ENCODE measurements around the gene DOC2A.
"Not testable (repeated sequence)": the region's sequence is repeated elsewhere in the genome, so short reads cannot be mapped to it uniquely, and the experiment has no call there.

Gene DOC2A

GRCh38 chr16:29961127-29961478 lies 49.7 kb downstream of the DOC2A start:
- Histone ChIP-seq H3K4me1 (ENCODE audit: control insufficient read depth, insufficient read depth, low read depth, low read length) (peaks cover 11% of the 10 kb centered on the region), H2BK5ac (ENCODE audit: low read depth, low read length, poor library complexity, severe bottlenecking) (no peak overlapping the region), H2AFZ (ENCODE audit: low read depth, low read length) (no peak overlapping the region), H3K36me3 (ENCODE audit: control insufficient read depth in 1 of 2, insufficient read depth in 2 of 2, low read depth in 1 of 2, low read length in 2 of 2) (peaks cover 4 to 17% of the 10 kb centered on the region in 2 experiments), H4K8ac (ENCODE audit: low read length) (peak overlapping the region; percentile 97), H3K27ac (ENCODE audit: low read length, poor library complexity, severe bottlenecking) (no peak overlapping the region), H3K4ac (ENCODE audit: low read depth in 1 of 2, low read length in 2 of 2) (no peak overlapping the region), H3K27me3 (ENCODE audit: control insufficient read depth in 1 of 2, insufficient read depth in 1 of 2, low read length in 2 of 2) (no peaks in the 10 kb centered on the region), H3K4me3 (ENCODE audit: insufficient read depth in 1 of 2, low read depth in 1 of 2, low read length in 2 of 2) (peak overlapping the region in 1 of 2 experiments; percentile 98), H3K9ac (ENCODE audit: low read length) (peak overlapping the region; percentile 97), H3K4me2 (ENCODE audit: low read length, poor library complexity, severe bottlenecking) (peak overlapping the region; percentile 73), H3K18ac (ENCODE audit: low read depth in 1 of 2, low read length in 2 of 2) (peak overlapping the region; percentile 52 to 89), H2BK15ac (ENCODE audit: low read depth, poor library complexity, severe bottlenecking) (peak overlapping the region; percentile 67), H3K79me1 (replicated peaks; ENCODE audit: low read length, poor library complexity, severe bottlenecking) (peaks cover 15% of the 10 kb centered on the region), H2AK5ac (ENCODE audit: low read length, severe bottlenecking) (peak overlapping the region; percentile 81), H3K23ac (ENCODE audit: low read length in 2 of 2) (no peak overlapping the region), H2BK12ac (ENCODE audit: low read length in 2 of 2) (no peak overlapping the region), H2BK120ac (ENCODE audit: low read depth, low read length) (peak overlapping the region; percentile 68), H3K14ac (ENCODE audit: low read length in 2 of 2) (no peak overlapping the region), H4K91ac (ENCODE audit: low read length) (peak overlapping the region; percentile 85), H3K9me3 (ENCODE audit: control insufficient read depth, low read length) (no peaks in the 10 kb centered on the region)
- whole genome bisulfite sequencing = 81% methylated on average over 10 of the region's 10 CpGs
- no peak for DNase-seq

- not testable (repeated sequence) for H3K27me3 ChIP-seq (ENCODE audit: control insufficient read depth in 1 of 2, insufficient read depth in 1 of 2, low read length in 2 of 2); H3K18ac ChIP-seq (ENCODE audit: low read depth in 1 of 2, low read length in 2 of 2); H3K4me1 ChIP-seq (ENCODE audit: control insufficient read depth, insufficient read depth, low read depth, low read length); H2BK15ac ChIP-seq (ENCODE audit: low read depth, poor library complexity, severe bottlenecking); H3K14ac ChIP-seq (ENCODE audit: low read length in 2 of 2); H3K4me3 ChIP-seq (ENCODE audit: insufficient read depth in 1 of 2, low read depth in 1 of 2, low read length in 2 of 2); H4K91ac ChIP-seq (ENCODE audit: low read length); H3K9me3 ChIP-seq (ENCODE audit: control insufficient read depth, low read length); H3K4ac ChIP-seq (ENCODE audit: low read depth in 1 of 2, low read length in 2 of 2); H2BK5ac ChIP-seq (ENCODE audit: low read depth, low read length, poor library complexity, severe bottlenecking); H3K27ac ChIP-seq (ENCODE audit: low read length, poor library complexity, severe bottlenecking); H3K4me2 ChIP-seq (ENCODE audit: low read length, poor library complexity, severe bottlenecking); H2AK5ac ChIP-seq (ENCODE audit: low read length, severe bottlenecking); H3K9ac ChIP-seq (ENCODE audit: low read length); H2BK120ac ChIP-seq (ENCODE audit: low read depth, low read length); H2BK12ac ChIP-seq (ENCODE audit: low read length in 2 of 2); H2AFZ ChIP-seq (ENCODE audit: low read depth, low read length); H3K36me3 ChIP-seq (ENCODE audit: control insufficient read depth in 1 of 2, insufficient read depth in 2 of 2, low read depth in 1 of 2, low read length in 2 of 2); DNase-seq; H4K8ac ChIP-seq (ENCODE audit: low read length); H3K23ac ChIP-seq (ENCODE audit: low read length in 2 of 2)
- 100% methylated on average over 3 of the region's 4 CpGs for WGBS
- H3K79me1 ChIP-seq (replicated peaks; ENCODE audit: low read length, poor library complexity, severe bottlenecking) = peaks cover 13% of the 10 kb centered on the region
These were observed 51.0 kb downstream of the DOC2A start for GRCh38 chr16:29959821-29960220.

GRCh38 chr16:29959293-29959692 lies 51.5 kb downstream of the DOC2A start:
- DNase-seq = no peak
- 96% methylated on average over 8 of the region's 9 CpGs for WGBS

GRCh38 chr16:29958756-29959155 lies 52.1 kb downstream of the DOC2A start:
- Histone ChIP-seq H3K4me3 (ENCODE audit: insufficient read depth in 1 of 2, low read depth in 1 of 2, low read length in 2 of 2) (no peak overlapping the region), H2AFZ (ENCODE audit: low read depth, low read length) (no peak overlapping the region), H2BK120ac (ENCODE audit: low read depth, low read length) (no peak overlapping the region), H2BK5ac (ENCODE audit: low read depth, low read length, poor library complexity, severe bottlenecking) (no peak overlapping the region), H2AK5ac (ENCODE audit: low read length, severe bottlenecking) (no peak overlapping the region), H3K27me3 (ENCODE audit: control insufficient read depth in 1 of 2, insufficient read depth in 1 of 2, low read length in 2 of 2) (no peaks in the 10 kb centered on the region), H3K18ac (ENCODE audit: low read depth in 1 of 2, low read length in 2 of 2) (no peak overlapping the region), H3K27ac (ENCODE audit: low read length, poor library complexity, severe bottlenecking) (no peak overlapping the region), H4K91ac (ENCODE audit: low read length) (no peak overlapping the region), H3K23ac (ENCODE audit: low read length in 2 of 2) (no peak overlapping the region), H3K4ac (ENCODE audit: low read depth in 1 of 2, low read length in 2 of 2) (no peak overlapping the region), H2BK12ac (ENCODE audit: low read length in 2 of 2) (no peak overlapping the region), H3K14ac (ENCODE audit: low read length in 2 of 2) (no peak overlapping the region), H3K9me3 (ENCODE audit: control insufficient read depth, low read length) (no peaks in the 10 kb centered on the region), H3K4me1 (ENCODE audit: control insufficient read depth, insufficient read depth, low read depth, low read length) (peaks cover 9% of the 10 kb centered on the region), H3K79me1 (replicated peaks; ENCODE audit: low read length, poor library complexity, severe bottlenecking) (peaks cover 10% of the 10 kb centered on the region), H4K8ac (ENCODE audit: low read length) (no peak overlapping the region), H3K36me3 (ENCODE audit: control insufficient read depth in 1 of 2, insufficient read depth in 2 of 2, low read depth in 1 of 2, low read length in 2 of 2) (peaks cover 0 to 3% of the 10 kb centered on the region in 2 experiments), H2BK15ac (ENCODE audit: low read depth, poor library complexity, severe bottlenecking) (no peak overlapping the region), H3K4me2 (ENCODE audit: low read length, poor library complexity, severe bottlenecking) (no peak overlapping the region), H3K9ac (ENCODE audit: low read length) (no peak overlapping the region)
- no peak for DNase-seq
- WGBS = 98% methylated on average over 4 of the region's 5 CpGs

More at GRCh38 chr16:29959293-29959692, 51.5 kb downstream of the DOC2A start:
- H3K4me1 ChIP-seq (ENCODE audit: control insufficient read depth, insufficient read depth, low read depth, low read length) = peaks cover 9% of the 10 kb centered on the region
- no peaks in the 10 kb centered on the region for H3K27me3 ChIP-seq (ENCODE audit: control insufficient read depth in 1 of 2, insufficient read depth in 1 of 2, low read length in 2 of 2)
- H2AK5ac ChIP-seq (ENCODE audit: low read length, severe bottlenecking) = no peak overlapping the region
- H3K9me3 ChIP-seq (ENCODE audit: control insufficient read depth, low read length) = no peaks in the 10 kb centered on the region
- H3K18ac ChIP-seq (ENCODE audit: low read depth in 1 of 2, low read length in 2 of 2) = no peak overlapping the region
- no peak overlapping the region for H2BK120ac ChIP-seq (ENCODE audit: low read depth, low read length)
- H3K4me2 ChIP-seq (ENCODE audit: low read length, poor library complexity, severe bottlenecking) = no peak overlapping the region
- H2BK15ac ChIP-seq (ENCODE audit: low read depth, poor library complexity, severe bottlenecking) = no peak overlapping the region
- H2BK5ac ChIP-seq (ENCODE audit: low read depth, low read length, poor library complexity, severe bottlenecking) = no peak overlapping the region
- H3K36me3 ChIP-seq (ENCODE audit: control insufficient read depth in 1 of 2, insufficient read depth in 2 of 2, low read depth in 1 of 2, low read length in 2 of 2) = peaks cover 0 to 3% of the 10 kb centered on the region in 2 experiments
- H3K4ac ChIP-seq (ENCODE audit: low read depth in 1 of 2, low read length in 2 of 2) = no peak overlapping the region
- no peak overlapping the region for H3K14ac ChIP-seq (ENCODE audit: low read length in 2 of 2)
- H3K4me3 ChIP-seq (ENCODE audit: insufficient read depth in 1 of 2, low read depth in 1 of 2, low read length in 2 of 2) = no peak overlapping the region
- no peak overlapping the region for H4K91ac ChIP-seq (ENCODE audit: low read length)
- H3K23ac ChIP-seq (ENCODE audit: low read length in 2 of 2) = no peak overlapping the region
- H4K8ac ChIP-seq (ENCODE audit: low read length) = no peak overlapping the region
- H2AFZ ChIP-seq (ENCODE audit: low read depth, low read length) = no peak overlapping the region
- no peak overlapping the region for H3K9ac ChIP-seq (ENCODE audit: low read length)
- peaks cover 11% of the 10 kb centered on the region for H3K79me1 ChIP-seq (replicated peaks; ENCODE audit: low read length, poor library complexity, severe bottlenecking)
- no peak overlapping the region for H2BK12ac ChIP-seq (ENCODE audit: low read length in 2 of 2)
- no peak overlapping the region for H3K27ac ChIP-seq (ENCODE audit: low read length, poor library complexity, severe bottlenecking)

Measured in mesenchymal stem cell (in vitro differentiated cells and primary cell).